ENCODE data around the gene CBLB. TPM values are rescaled to one million over a fixed set of nuclear protein-coding genes. Genes with fewer than 3 reads are reported as not detected.

The CBLB gene
- total RNA-seq, 1 donor from 2014 or later: 45.9 TPM

DNA sequence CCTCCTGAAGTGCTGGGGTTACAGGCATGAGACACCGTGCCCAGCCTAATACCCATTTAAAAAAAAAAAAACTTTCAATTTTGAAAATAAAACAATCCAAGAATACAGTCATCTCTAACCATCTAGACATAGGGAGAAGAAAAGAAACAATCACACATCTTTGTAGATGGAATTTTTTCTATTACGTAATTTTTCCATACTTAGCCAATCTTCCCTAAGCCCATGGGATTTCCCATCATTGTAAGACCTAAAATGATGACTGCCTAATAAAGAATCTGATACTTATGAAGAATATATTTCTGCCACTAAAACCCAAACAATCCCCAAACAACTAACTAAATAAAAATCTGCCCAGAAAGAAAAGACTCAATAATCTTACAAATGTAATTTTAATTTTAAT lies 88.7 kb downstream of the CBLB start:
- peaks cover 22% of the 10 kb centered on the region for H3K4me1 Mint-ChIP-seq (ENCODE audit: low read depth, unreplicated experiment)
- DNase-seq (ENCODE audit: low read depth) (no peak), FAIRE-seq (no peak)
- no peak overlapping the region for H3K27ac ChIP-seq (ENCODE audit: low read depth, low read length)
- H3K36me3 ChIP-seq (ENCODE audit: insufficient read depth, low read length): peaks cover 4% of the 10 kb centered on the region
- H3K4me3 ChIP-seq (ENCODE audit: insufficient read depth, low read depth, low read length): no peak overlapping the region
- H3K4me2 ChIP-seq (ENCODE audit: low read length): no peak overlapping the region
- no peak overlapping the region for H2AFZ ChIP-seq (ENCODE audit: low read depth, low read length)
- no peaks in the 10 kb centered on the region for H3K4me1 ChIP-seq (ENCODE audit: insufficient read depth, low read length)
- H3K9me3 Mint-ChIP-seq (ENCODE audit: unreplicated experiment): no peaks in the 10 kb centered on the region
- no peak overlapping the region for H3K9ac ChIP-seq (ENCODE audit: low read length)
- TF ChIP-seq, protein P1, sequence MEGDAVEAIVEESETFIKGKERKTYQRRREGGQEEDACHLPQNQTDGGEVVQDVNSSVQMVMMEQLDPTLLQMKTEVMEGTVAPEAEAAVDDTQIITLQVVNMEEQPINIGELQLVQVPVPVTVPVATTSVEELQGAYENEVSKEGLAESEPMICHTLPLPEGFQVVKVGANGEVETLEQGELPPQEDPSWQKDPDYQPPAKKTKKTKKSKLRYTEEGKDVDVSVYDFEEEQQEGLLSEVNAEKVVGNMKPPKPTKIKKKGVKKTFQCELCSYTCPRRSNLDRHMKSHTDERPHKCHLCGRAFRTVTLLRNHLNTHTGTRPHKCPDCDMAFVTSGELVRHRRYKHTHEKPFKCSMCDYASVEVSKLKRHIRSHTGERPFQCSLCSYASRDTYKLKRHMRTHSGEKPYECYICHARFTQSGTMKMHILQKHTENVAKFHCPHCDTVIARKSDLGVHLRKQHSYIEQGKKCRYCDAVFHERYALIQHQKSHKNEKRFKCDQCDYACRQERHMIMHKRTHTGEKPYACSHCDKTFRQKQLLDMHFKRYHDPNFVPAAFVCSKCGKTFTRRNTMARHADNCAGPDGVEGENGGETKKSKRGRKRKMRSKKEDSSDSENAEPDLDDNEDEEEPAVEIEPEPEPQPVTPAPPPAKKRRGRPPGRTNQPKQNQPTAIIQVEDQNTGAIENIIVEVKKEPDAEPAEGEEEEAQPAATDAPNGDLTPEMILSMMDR (IDR thresholded peaks at IDR 0.05; ENCODE audit: insufficient read depth, low read depth, low read length): no peak
- TF ChIP-seq EZH2 (IDR thresholded peaks at IDR 0.05; ENCODE audit: insufficient read depth, low read length): no peak
- peaks cover 12% of the 10 kb centered on the region for H4K20me1 ChIP-seq (ENCODE audit: insufficient read depth, low read length)
- no peak overlapping the region for H3K27ac Mint-ChIP-seq (ENCODE audit: unreplicated experiment)
- no peaks in the 10 kb centered on the region for H3K27me3 ChIP-seq (ENCODE audit: insufficient read depth, low read length)
- H3K36me3 Mint-ChIP-seq (ENCODE audit: low read depth, unreplicated experiment): peaks cover 3% of the 10 kb centered on the region
- no peaks in the 10 kb centered on the region for H3K27me3 Mint-ChIP-seq (ENCODE audit: low read depth, unreplicated experiment)
- peaks cover 69% of the 10 kb centered on the region for H3K79me2 ChIP-seq (ENCODE audit: insufficient read depth, low read length)
- H3K9me3 ChIP-seq (ENCODE audit: insufficient read depth, low read depth, low read length): no peaks in the 10 kb centered on the region
- no peak overlapping the region for H3K4me3 Mint-ChIP-seq (ENCODE audit: unreplicated experiment)

DNA sequence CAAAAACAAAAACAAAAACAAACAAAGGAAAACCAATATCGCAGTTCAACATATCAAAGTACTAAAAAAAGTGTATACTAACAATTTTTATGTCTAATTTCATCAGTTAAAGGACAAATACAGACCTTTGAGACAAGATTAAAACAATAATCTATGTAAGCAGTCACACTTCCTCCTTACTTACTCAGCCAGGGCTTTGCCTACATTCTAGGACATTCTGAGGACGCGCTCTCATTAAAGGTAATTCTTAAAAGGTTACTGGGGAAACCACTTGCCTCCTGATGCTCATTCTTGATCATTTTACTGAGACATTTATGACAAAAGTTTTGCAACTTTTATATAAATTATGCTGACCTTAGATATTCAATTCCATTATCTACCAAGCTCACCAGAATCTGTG lies 93.4 kb downstream of the CBLB start:
- no peak for TF ChIP-seq EZH2 (IDR thresholded peaks at IDR 0.05; ENCODE audit: insufficient read depth, low read length)
- TF ChIP-seq, protein P1 (IDR thresholded peaks at IDR 0.05; ENCODE audit: insufficient read depth, low read depth, low read length): no peak
- Mint-ChIP-seq H3K9me3 (ENCODE audit: unreplicated experiment) (no peaks in the 10 kb centered on the region), H3K4me3 (ENCODE audit: unreplicated experiment) (no peak overlapping the region), H3K27me3 (ENCODE audit: low read depth, unreplicated experiment) (no peaks in the 10 kb centered on the region), H3K4me1 (ENCODE audit: low read depth, unreplicated experiment) (no peaks in the 10 kb centered on the region), H3K36me3 (ENCODE audit: low read depth, unreplicated experiment) (peaks cover 2% of the 10 kb centered on the region), H3K27ac (ENCODE audit: unreplicated experiment) (no peak overlapping the region)
- DNase-seq (ENCODE audit: low read depth) (no peak), FAIRE-seq (no peak)
- no peak overlapping the region for H3K27ac ChIP-seq (ENCODE audit: low read depth, low read length)
- no peak overlapping the region for H3K4me2 ChIP-seq (ENCODE audit: low read length)
- no peaks in the 10 kb centered on the region for H3K9me3 ChIP-seq (ENCODE audit: insufficient read depth, low read depth, low read length)
- H3K4me3 ChIP-seq (ENCODE audit: insufficient read depth, low read depth, low read length): no peak overlapping the region
- no peaks in the 10 kb centered on the region for H3K4me1 ChIP-seq (ENCODE audit: insufficient read depth, low read length)
- H4K20me1 ChIP-seq (ENCODE audit: insufficient read depth, low read length): peaks cover 21% of the 10 kb centered on the region
- H2AFZ ChIP-seq (ENCODE audit: low read depth, low read length): no peak overlapping the region
- H3K9ac ChIP-seq (ENCODE audit: low read length): no peak overlapping the region
- H3K79me2 ChIP-seq (ENCODE audit: insufficient read depth, low read length): peaks cover 70% of the 10 kb centered on the region
- H3K27me3 ChIP-seq (ENCODE audit: insufficient read depth, low read length): no peaks in the 10 kb centered on the region
- peaks cover 8% of the 10 kb centered on the region for H3K36me3 ChIP-seq (ENCODE audit: insufficient read depth, low read length)

DNA sequence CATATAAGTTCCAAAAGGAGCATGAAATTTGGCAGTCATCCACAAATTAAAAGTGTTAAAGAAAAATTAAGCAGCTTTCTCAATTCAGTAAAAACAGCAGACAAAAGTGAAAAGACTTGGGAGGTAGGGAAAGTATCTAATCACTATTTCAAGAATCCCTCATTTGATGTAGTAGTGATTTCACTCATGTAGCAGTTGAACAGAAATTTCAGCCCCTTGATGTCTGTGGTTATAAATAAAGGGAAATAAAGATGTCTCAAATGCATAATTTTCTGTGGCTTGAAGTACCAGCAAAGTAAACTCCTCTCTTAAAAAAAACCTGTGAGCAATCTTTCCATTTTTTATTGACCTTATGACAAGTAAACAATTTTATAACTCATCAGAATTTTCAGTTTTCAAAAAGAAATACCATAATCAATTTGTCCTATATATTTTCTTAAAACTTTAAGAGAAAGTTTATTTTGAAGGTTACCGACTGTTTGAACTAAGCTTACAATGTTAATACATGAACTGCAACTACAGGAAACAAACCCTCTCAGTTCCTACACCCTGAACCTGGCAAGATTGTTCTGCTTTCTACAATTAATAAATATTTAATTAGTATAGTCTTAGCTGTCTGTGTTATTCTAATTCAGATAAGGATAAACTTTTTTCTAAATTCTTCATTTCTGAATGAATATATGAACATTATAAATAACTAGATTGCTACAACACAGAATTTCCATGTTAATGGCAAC lies 94.2 kb downstream of the CBLB start:
- Histone ChIP-seq H3K27me3 (ENCODE audit: insufficient read depth, low read length) (no peaks in the 10 kb centered on the region), H3K4me3 (ENCODE audit: insufficient read depth, low read depth, low read length) (no peak overlapping the region), H3K36me3 (ENCODE audit: insufficient read depth, low read length) (peaks cover 8% of the 10 kb centered on the region), H4K20me1 (ENCODE audit: insufficient read depth, low read length) (peaks cover 28% of the 10 kb centered on the region), H3K9me3 (ENCODE audit: insufficient read depth, low read depth, low read length) (no peaks in the 10 kb centered on the region), H3K79me2 (ENCODE audit: insufficient read depth, low read length) (peaks cover 73% of the 10 kb centered on the region), H3K9ac (ENCODE audit: low read length) (no peak overlapping the region), H2AFZ (ENCODE audit: low read depth, low read length) (no peak overlapping the region), H3K4me2 (ENCODE audit: low read length) (no peak overlapping the region), H3K27ac (ENCODE audit: low read depth, low read length) (no peak overlapping the region), H3K4me1 (ENCODE audit: insufficient read depth, low read length) (no peaks in the 10 kb centered on the region)
- no peaks in the 10 kb centered on the region for H3K27me3 Mint-ChIP-seq (ENCODE audit: low read depth, unreplicated experiment)
- no peak for DNase-seq (ENCODE audit: low read depth)
- TF ChIP-seq, protein P1 (IDR thresholded peaks at IDR 0.05; ENCODE audit: insufficient read depth, low read depth, low read length): no peak
- TF ChIP-seq EZH2 (IDR thresholded peaks at IDR 0.05; ENCODE audit: insufficient read depth, low read length): no peak
- H3K27ac Mint-ChIP-seq (ENCODE audit: unreplicated experiment): no peak overlapping the region
- H3K9me3 Mint-ChIP-seq (ENCODE audit: unreplicated experiment): no peaks in the 10 kb centered on the region
- no peak for FAIRE-seq
- no peaks in the 10 kb centered on the region for H3K4me1 Mint-ChIP-seq (ENCODE audit: low read depth, unreplicated experiment)
- peaks cover 2% of the 10 kb centered on the region for H3K36me3 Mint-ChIP-seq (ENCODE audit: low read depth, unreplicated experiment)
- H3K4me3 Mint-ChIP-seq (ENCODE audit: unreplicated experiment): no peak overlapping the region

Data from astrocyte (in vitro differentiated cells and primary cell).